Osteoblast (primary cell): ENCODE measurements around the gene PLCD3. TPM values are rescaled to one million over a fixed set of nuclear protein-coding genes. Genes with fewer than 3 reads are reported as not detected.

Experiments used
- DNase-seq: peaks from one replicate; pipeline ENCODE4 v3.0.0; 2011; ENCODE audit warnings: low spot score, mixed read lengths; ENCODE audit not compliant: insufficient read length; ENCODE audit errors: missing footprints
- H2AFZ ChIP-seq: 2 replicates; pipeline ENCODE4 v1.6.0; 2011; ENCODE audit warnings: mild to moderate bottlenecking, low read length
- H3K27ac ChIP-seq: 2 replicates; pipeline ENCODE4 v1.5.1; 2011; ENCODE audit warnings: mild to moderate bottlenecking, low read depth, low read length, moderate library complexity
- H3K27me3 ChIP-seq: 2 replicates; pipeline ENCODE4 v1.6.0; 2012; ENCODE audit warnings: mild to moderate bottlenecking, control low read depth, inconsistent platforms, low read length, moderate library complexity; ENCODE audit not compliant: insufficient read depth
- H3K36me3 ChIP-seq: 2 replicates; pipeline ENCODE4 v1.5.1; 2011; ENCODE audit warnings: mild to moderate bottlenecking, low read length, control low read depth, moderate library complexity; ENCODE audit not compliant: insufficient read depth
- H3K4me1 ChIP-seq: 2 replicates; pipeline ENCODE4 v1.5.1; 2011; ENCODE audit warnings: mild to moderate bottlenecking, low read length, control low read depth, moderate library complexity; ENCODE audit not compliant: insufficient read depth
- H3K4me2 ChIP-seq: 2 replicates; pipeline ENCODE4 v1.6.0; 2011; ENCODE audit warnings: mild to moderate bottlenecking, low read length; ENCODE audit not compliant: insufficient read depth
- H3K4me3 ChIP-seq: fragments of 200-600 bp; sonication (generic); 3 replicates; pipeline ENCODE4 v1.5.1; 2012; ENCODE audit warnings: mild to moderate bottlenecking, low read length, inconsistent platforms; ENCODE audit not compliant: insufficient read depth
- H3K79me2 ChIP-seq: 2 replicates; pipeline ENCODE4 v1.6.0; 2012; ENCODE audit warnings: mild to moderate bottlenecking, low read length, control low read depth, inconsistent platforms; ENCODE audit not compliant: insufficient read depth
- H3K9me3 ChIP-seq: 2 replicates; pipeline ENCODE4 v1.5.1; 2011; ENCODE audit warnings: low read depth, low read length, control low read depth
- H4K20me1 ChIP-seq: 2 replicates; pipeline ENCODE4 v1.6.0; 2012; ENCODE audit warnings: mild to moderate bottlenecking, low read length, control low read depth; ENCODE audit not compliant: insufficient read depth
- CTCF ChIP-seq: IDR thresholded peaks from 2 replicates; pipeline ENCODE4 v1.5.1; 2011; ENCODE audit warnings: mild to moderate bottlenecking, low read depth, low read length, moderate library complexity; ENCODE audit errors: extremely low read depth
- total RNA-seq: library from RNA; depleted of rRNA; stranded (reverse); fragments of >200 nt; gene quantifications from 2 replicates; pipeline ENCODE4 v1.2.3, GENCODE V29; 2012

PLCD3 gene
- total RNA-seq, 1 donor = 31.5 TPM

- Histone ChIP-seq H3K27me3 (no peaks in the 10 kb centered on the region), H2AFZ (no peak overlapping the region), H3K27ac (no peak overlapping the region), H4K20me1 (peaks cover 11% of the 10 kb centered on the region), H3K9me3 (no peaks in the 10 kb centered on the region), H3K4me2 (no peak overlapping the region), H3K4me3 (no peak overlapping the region), H3K36me3 (peaks cover 70% of the 10 kb centered on the region), H3K4me1 (no peaks in the 10 kb centered on the region), H3K79me2 (peaks cover 9% of the 10 kb centered on the region)
- TF ChIP-seq CTCF = no peak
- peak; percentile 51 for DNase-seq
These were observed 26.2 kb downstream of the PLCD3 start for GRCh38 chr17:45106096-45106495.

- no peak for TF ChIP-seq CTCF
- no peak overlapping the region for H3K4me2 ChIP-seq
- H3K27ac ChIP-seq = no peak overlapping the region
- no peaks in the 10 kb centered on the region for H3K27me3 ChIP-seq
- H3K79me2 ChIP-seq = peaks cover 9% of the 10 kb centered on the region
- H3K4me3 ChIP-seq = no peak overlapping the region
- peak; percentile 50 for DNase-seq
- peaks cover 70% of the 10 kb centered on the region for H3K36me3 ChIP-seq
- no peaks in the 10 kb centered on the region for H3K9me3 ChIP-seq
- no peak overlapping the region for H2AFZ ChIP-seq
- peaks cover 11% of the 10 kb centered on the region for H4K20me1 ChIP-seq
- no peaks in the 10 kb centered on the region for H3K4me1 ChIP-seq
These were observed 27.2 kb downstream of the PLCD3 start for GRCh38 chr17:45104907-45105624.

GRCh38 chr17:45104497-45104896, 27.8 kb downstream of the PLCD3 start:
- no peaks in the 10 kb centered on the region for H3K27me3 ChIP-seq
- no peak for TF ChIP-seq CTCF
- no peak overlapping the region for H3K27ac ChIP-seq
- H3K4me2 ChIP-seq = no peak overlapping the region
- no peaks in the 10 kb centered on the region for H3K9me3 ChIP-seq
- H4K20me1 ChIP-seq = peaks cover 13% of the 10 kb centered on the region
- no peak overlapping the region for H2AFZ ChIP-seq
- no peak overlapping the region for H3K4me3 ChIP-seq
- H3K4me1 ChIP-seq = no peaks in the 10 kb centered on the region
- peaks cover 9% of the 10 kb centered on the region for H3K79me2 ChIP-seq
- H3K36me3 ChIP-seq = peaks cover 75% of the 10 kb centered on the region
- peak; percentile 45 for DNase-seq

GRCh38 chr17:45104029-45104428, 28.3 kb downstream of the PLCD3 start:
- DNase-seq = peak; percentile 81
- TF ChIP-seq CTCF = no peak
- H2AFZ ChIP-seq = no peak overlapping the region
- no peaks in the 10 kb centered on the region for H3K9me3 ChIP-seq
- H3K27me3 ChIP-seq = no peaks in the 10 kb centered on the region
- H3K4me1 ChIP-seq = no peaks in the 10 kb centered on the region
- H3K4me3 ChIP-seq = no peak overlapping the region
- no peak overlapping the region for H3K4me2 ChIP-seq
- H3K36me3 ChIP-seq = peaks cover 78% of the 10 kb centered on the region
- H3K79me2 ChIP-seq = peaks cover 9% of the 10 kb centered on the region
- peaks cover 13% of the 10 kb centered on the region for H4K20me1 ChIP-seq
- H3K27ac ChIP-seq = no peak overlapping the region
